Right lobe of liver (tissue), 6 donors: ENCODE results near the gene SERPIND1. TPM values are rescaled to one million over a fixed set of nuclear protein-coding genes. Genes with fewer than 3 reads are reported as not detected.

Experiments used
- ATAC-seq, 4 donors: fragments of 200-7000 bp; cut with Tn5 transposase; one replicate each; pipeline ENCODE4 v1.9.1; 2020; ENCODE audit warnings: mild to moderate bottlenecking in 4 of 4, moderate library complexity in 4 of 4
- DNase-seq, 3 donors: peaks; one replicate each; pipeline ENCODE4 v3.0.0-alpha.2; 2020
- H3K27ac ChIP-seq, 3 donors: fragments of 200-600 bp; one replicate each; pipeline ENCODE4 v1.8.0; 2022
- H3K27me3 ChIP-seq, 2 donors: fragments of 200-600 bp; one replicate each; pipeline ENCODE4 v1.8.0; 2022
- H3K36me3 ChIP-seq, 4 donors: fragments of 200-600 bp; sonication (generic) in 1 of 4; one replicate each; pipeline versions ENCODE4 v1.5.1 to v1.8.0; 2017 to 2022; ENCODE audit warnings: control low read depth in 1 of 4
- H3K4me1 ChIP-seq, 4 donors: fragments of 200-600 bp; sonication (generic) in 1 of 4; one replicate each; pipeline versions ENCODE4 v1.5.1 to v1.8.0; 2017 to 2022; ENCODE audit warnings: control low read depth in 1 of 4
- H3K4me3 ChIP-seq, 3 donors: fragments of 200-600 bp; one replicate each; pipeline ENCODE4 v1.8.0; 2022
- H3K9me3 ChIP-seq, 4 donors: fragments of 200-600 bp; sonication (generic) in 1 of 4; one replicate each; pipeline versions ENCODE4 v1.5.1 to v1.8.0; 2017 to 2022; ENCODE audit warnings: control low read depth in 1 of 4
- POLR2A ChIP-seq: fragments of 450-650 bp; IDR thresholded peaks from one replicate; pipeline ENCODE4 v1.6.1; 2017; ENCODE audit warnings: antibody characterized with exemption, mild to moderate bottlenecking
- WGBS: methylation state at CpG from one replicate; pipeline ENCODE4 v1.1.6; 2018; ENCODE audit warnings: low coverage, low lambda C conversion rate; ENCODE audit not compliant: insufficient coverage; ENCODE audit errors: missing lambda C conversion rate; 5-methylcytosine and 5-hydroxymethylcytosine counted together
- intact Hi-C, 2 donors: fragments of 100-400 bp; cut with DNase I; formaldehyde crosslinking; loops; one replicate each; pipeline versions ENCODE4 v1.11.2 to v1.14.1; 2022
- total RNA-seq, 6 experiments: library from RNA; depleted of rRNA in 2 of 6; stranded (reverse); fragments of >200 nt in 2 of 6; fragmentation: NEBNext Ultra II Directional in 3 of 6; extraction: Animal tissue kit (Norgen Biotek cat#: 25700) in 3 of 6; gene quantifications; one replicate each; pipeline versions ENCODE4 v1.1.0 to v1.2.4, GENCODE V29; 2016 to 2023
- TF ChIP-seq, protein P1 (sequence below), 4 donors: fragments of 200-600 bp in 3 of 4; fragments of 450-650 bp in 1 of 4; IDR thresholded peaks; one replicate each; pipeline versions ENCODE4 v1.5.1 to v1.8.0; 2016 to 2022; ENCODE audit warnings: antibody characterized with exemption in 4 of 4, mild to moderate bottlenecking in 2 of 4
- donor health status: DM: no; HTN: yes; CAD: no.
- donor health status: DM: no; HTN: no; CAD: no.
- donor health status: DM: no; HTN: no; CAD: no.
- donor health status: DM: no; HTN: yes; CAD: no.
- donor health status: DM: no; HTN: yes; CAD: no.

Gene SERPIND1
- total RNA-seq, 6 experiments from 2014 or later = 49.7 to 615 (median 331) TPM

DNA sequence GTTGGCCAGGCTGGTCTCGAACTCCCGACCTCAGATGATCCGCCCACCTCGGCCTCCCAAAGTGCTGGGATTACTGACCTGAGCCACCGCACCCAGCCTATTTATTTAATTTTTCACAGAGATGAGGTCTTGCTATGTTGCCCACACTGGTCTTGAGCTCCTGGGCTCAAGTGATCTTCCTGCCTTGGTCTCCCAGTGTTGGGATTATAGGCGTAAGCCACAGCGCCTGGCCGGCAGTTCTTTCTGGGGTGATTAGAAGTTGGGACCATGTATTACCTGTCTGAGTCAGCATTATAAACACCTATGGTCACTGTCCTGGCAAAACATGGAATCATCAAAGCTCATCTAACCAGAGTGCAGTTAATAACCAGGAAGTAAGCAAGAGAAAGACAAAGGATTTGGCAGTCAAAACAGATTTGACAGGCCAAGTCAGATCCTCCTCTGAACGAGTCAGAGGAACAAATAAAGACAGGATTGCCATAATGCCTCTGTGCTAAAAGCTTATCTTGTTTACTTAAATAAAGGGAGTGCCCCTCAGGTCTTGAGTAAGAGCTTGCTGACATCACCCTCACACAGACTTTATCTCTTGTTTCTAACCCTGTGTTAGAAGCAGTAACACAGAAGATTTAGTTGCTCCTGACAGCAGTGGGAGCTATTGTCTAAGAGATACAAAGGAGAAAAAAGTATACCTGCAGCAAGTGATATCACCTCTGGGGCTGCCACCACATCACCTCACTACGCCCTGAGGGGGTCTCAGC, 3.7 kb downstream of the SERPIND1 start:
- intact Hi-C loops = no loop called here
- 19% methylated on average over 10 of the region's 10 CpGs for WGBS
- DNase-seq = peak in 1 of 3 donors; percentile 72
- Histone ChIP-seq H3K9me3 (no peaks in the 10 kb centered on the region), H3K27me3 (no peaks in the 10 kb centered on the region), H3K27ac (peak overlapping the region; percentile 77 to 94 (median 83)), H3K4me3 (peak overlapping the region in 1 of 3 donors; percentile 71), H3K4me1 (peaks cover 0 to 64% (median 29%) of the 10 kb centered on the region in 4 donors), H3K36me3 (peaks cover 0 to 33% (median 1%) of the 10 kb centered on the region in 4 donors)
- peak; percentile 54 to 76 (median 66) for ATAC-seq
- TF ChIP-seq, protein P1, sequence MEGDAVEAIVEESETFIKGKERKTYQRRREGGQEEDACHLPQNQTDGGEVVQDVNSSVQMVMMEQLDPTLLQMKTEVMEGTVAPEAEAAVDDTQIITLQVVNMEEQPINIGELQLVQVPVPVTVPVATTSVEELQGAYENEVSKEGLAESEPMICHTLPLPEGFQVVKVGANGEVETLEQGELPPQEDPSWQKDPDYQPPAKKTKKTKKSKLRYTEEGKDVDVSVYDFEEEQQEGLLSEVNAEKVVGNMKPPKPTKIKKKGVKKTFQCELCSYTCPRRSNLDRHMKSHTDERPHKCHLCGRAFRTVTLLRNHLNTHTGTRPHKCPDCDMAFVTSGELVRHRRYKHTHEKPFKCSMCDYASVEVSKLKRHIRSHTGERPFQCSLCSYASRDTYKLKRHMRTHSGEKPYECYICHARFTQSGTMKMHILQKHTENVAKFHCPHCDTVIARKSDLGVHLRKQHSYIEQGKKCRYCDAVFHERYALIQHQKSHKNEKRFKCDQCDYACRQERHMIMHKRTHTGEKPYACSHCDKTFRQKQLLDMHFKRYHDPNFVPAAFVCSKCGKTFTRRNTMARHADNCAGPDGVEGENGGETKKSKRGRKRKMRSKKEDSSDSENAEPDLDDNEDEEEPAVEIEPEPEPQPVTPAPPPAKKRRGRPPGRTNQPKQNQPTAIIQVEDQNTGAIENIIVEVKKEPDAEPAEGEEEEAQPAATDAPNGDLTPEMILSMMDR (IDR thresholded peaks at IDR 0.05) = peak; percentile 22 to 39 (median 30)
- peak; percentile 28 for TF ChIP-seq POLR2A

DNA sequence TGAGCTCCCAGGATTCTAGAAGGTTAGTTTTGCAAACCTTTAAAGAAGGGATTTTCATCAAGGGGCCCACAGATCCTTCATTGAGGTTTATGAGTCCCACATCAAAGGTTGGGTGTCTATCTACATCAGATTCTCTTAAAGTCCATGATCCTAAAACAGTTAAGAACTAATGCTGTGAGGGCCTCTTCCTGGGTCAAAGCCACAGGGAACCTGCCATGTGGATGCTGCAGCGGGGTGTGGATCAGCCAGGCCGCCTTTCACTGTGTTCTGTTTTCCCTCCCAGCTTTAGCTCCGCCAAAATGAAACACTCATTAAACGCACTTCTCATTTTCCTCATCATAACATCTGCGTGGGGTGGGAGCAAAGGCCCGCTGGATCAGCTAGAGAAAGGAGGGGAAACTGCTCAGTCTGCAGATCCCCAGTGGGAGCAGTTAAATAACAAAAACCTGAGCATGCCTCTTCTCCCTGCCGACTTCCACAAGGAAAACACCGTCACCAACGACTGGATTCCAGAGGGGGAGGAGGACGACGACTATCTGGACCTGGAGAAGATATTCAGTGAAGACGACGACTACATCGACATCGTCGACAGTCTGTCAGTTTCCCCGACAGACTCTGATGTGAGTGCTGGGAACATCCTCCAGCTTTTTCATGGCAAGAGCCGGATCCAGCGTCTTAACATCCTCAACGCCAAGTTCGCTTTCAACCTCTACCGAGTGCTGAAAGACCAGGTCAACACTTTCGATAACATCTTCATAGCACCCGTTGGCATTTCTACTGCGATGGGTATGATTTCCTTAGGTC, 5.3 kb downstream of the SERPIND1 start:
- no peak for ATAC-seq
- Histone ChIP-seq H3K27ac (peak overlapping the region in 2 of 3 donors; percentile 59 to 94), H3K4me3 (no peak overlapping the region), H3K4me1 (peaks cover 0 to 69% (median 27%) of the 10 kb centered on the region in 4 donors), H3K36me3 (peaks cover 0 to 49% (median 4%) of the 10 kb centered on the region in 4 donors), H3K9me3 (no peaks in the 10 kb centered on the region), H3K27me3 (no peaks in the 10 kb centered on the region)
- DNase-seq = peak in 1 of 3 donors; percentile 30
- TF ChIP-seq, protein P1 (IDR thresholded peaks at IDR 0.05) = no peak
- no peak for TF ChIP-seq POLR2A
- intact Hi-C loops = no loop called here
- 29% methylated on average over 18 of the region's 25 CpGs for WGBS

DNA sequence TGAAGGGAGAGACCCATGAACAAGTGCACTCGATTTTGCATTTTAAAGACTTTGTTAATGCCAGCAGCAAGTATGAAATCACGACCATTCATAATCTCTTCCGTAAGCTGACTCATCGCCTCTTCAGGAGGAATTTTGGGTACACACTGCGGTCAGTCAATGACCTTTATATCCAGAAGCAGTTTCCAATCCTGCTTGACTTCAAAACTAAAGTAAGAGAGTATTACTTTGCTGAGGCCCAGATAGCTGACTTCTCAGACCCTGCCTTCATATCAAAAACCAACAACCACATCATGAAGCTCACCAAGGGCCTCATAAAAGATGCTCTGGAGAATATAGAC, 5.9 kb downstream of the SERPIND1 start:
- ATAC-seq = peak in 1 of 4 donors; percentile 5
- no peak for TF ChIP-seq POLR2A
- TF ChIP-seq, protein P1 (IDR thresholded peaks at IDR 0.05) = no peak
- H3K4me1 ChIP-seq = peaks cover 0 to 75% (median 29%) of the 10 kb centered on the region in 4 donors
- no peaks in the 10 kb centered on the region for H3K9me3 ChIP-seq
- DNase-seq = no peak
- H3K4me3 ChIP-seq = no peak overlapping the region
- intact Hi-C loops = no loop called here
- H3K27me3 ChIP-seq = no peaks in the 10 kb centered on the region
- peak overlapping the region; percentile 19 to 94 (median 59) for H3K27ac ChIP-seq
- WGBS = 32% methylated on average over 5 of the region's 5 CpGs
- peaks cover 0 to 54% (median 6%) of the 10 kb centered on the region in 4 donors for H3K36me3 ChIP-seq

DNA sequence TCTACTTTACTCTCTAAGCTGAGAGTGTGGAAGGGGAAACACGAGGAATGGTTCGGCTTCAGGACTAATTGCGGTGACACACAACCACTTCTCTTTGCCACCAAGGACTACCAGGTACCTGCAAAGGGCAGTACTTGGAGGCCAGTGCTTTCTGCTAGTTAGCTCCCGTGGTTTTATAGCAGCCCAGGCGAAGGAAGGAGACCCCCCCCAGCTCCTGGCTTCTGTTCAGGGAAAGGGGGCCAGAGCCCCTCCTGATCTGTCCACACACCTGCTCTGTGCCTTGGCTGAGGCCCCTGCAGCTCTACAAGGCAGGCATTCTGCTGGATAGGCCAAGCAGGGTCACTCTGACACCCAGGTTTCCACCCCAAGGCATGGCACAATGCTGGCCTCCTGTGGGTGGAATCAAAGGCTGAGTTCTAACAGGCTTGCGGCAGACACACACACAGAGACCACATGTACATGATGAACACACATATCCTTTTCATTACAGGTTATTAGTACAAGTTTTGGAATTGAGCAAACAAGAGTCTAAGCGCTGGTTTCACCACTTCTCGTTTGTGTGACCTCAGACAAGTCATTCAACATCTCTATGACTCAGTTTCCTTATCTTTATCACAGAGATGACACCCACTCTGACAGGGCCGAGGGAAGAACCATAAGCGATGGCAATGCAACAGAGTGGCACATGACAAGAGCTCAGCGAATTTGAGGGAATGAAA, 7.5 kb downstream of the SERPIND1 start:
- H3K9me3 ChIP-seq = no peaks in the 10 kb centered on the region
- intact Hi-C loops = no loop called here

More for the DNA sequence above, 7.5 kb downstream of the SERPIND1 start:
- H3K4me1 ChIP-seq = peaks cover 0 to 91% (median 37%) of the 10 kb centered on the region in 4 donors
- WGBS = 31% methylated on average over 10 of the region's 11 CpGs
- no peaks in the 10 kb centered on the region for H3K27me3 ChIP-seq
- H3K27ac ChIP-seq = peak overlapping the region; percentile 32 to 94 (median 59)
- peaks cover 0 to 68% (median 6%) of the 10 kb centered on the region in 4 donors for H3K36me3 ChIP-seq
- ATAC-seq = peak in 3 of 4 donors; percentile 16 to 23 (median 19)
- H3K4me3 ChIP-seq = peak overlapping the region in 1 of 3 donors; percentile 14
- no peak for TF ChIP-seq POLR2A
- TF ChIP-seq, protein P1 (IDR thresholded peaks at IDR 0.05) = no peak
- peak in 1 of 3 donors; percentile 38 for DNase-seq
